HG02852 (cell line): ENCODE data around the gene TYK2.
"Not testable (repeated sequence)": the region's sequence is repeated elsewhere in the genome, so short reads cannot be mapped to it uniquely, and the experiment has no call there.

Experiments used
- ATAC-seq: cut with Tn5 transposase; IDR thresholded peaks from one replicate; pipeline ENCODE4 v1.9.1; 2021; ENCODE audit warnings: mild to moderate bottlenecking, moderate library complexity; ENCODE audit not compliant: unreplicated experiment

Gene TYK2

DNA sequence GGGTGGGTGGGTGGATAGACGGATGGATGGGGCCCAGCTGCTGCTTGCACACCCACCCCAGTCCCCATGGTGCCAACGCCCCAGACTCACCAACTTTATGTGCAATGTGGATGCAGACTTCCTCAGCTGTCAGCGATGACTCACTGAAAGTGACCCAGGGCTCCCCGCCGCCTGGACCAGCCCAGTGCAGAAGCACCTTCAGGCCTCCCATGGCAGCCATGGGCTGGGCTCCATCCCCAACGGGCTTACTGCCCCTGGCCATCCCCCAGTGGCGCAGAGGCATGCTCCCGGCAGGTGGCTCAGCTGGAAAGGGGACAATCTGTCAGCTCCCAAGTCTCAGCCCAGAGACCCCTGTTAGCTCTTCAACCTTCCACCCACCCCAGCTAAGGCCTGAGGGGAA, 2.2 kb downstream of the TYK2 start:
- no peak for ATAC-seq

DNA sequence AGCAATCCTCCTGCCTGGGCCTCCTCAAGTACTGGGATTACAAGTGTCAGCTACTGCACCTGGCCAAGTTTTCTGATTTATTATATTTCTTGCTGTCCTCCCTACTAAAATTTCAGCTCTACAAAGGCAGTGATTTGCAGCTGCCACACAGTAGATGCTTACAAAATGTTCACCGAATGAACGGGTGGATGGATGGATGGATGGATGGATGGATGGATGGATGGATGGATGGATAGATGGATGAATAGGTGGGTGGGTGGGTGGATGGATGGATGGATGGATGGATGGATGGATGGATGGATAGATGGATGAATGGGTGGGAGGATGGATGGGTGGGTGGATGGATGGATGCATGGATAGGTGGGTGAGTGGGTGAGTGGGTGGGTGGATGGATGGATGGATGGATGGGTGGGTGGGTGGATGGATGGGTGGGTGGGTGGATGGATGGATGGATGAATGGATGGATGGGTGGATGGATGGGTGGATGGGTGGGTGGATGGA, 3.2 kb downstream of the TYK2 start:
- not testable (repeated sequence) for ATAC-seq

DNA sequence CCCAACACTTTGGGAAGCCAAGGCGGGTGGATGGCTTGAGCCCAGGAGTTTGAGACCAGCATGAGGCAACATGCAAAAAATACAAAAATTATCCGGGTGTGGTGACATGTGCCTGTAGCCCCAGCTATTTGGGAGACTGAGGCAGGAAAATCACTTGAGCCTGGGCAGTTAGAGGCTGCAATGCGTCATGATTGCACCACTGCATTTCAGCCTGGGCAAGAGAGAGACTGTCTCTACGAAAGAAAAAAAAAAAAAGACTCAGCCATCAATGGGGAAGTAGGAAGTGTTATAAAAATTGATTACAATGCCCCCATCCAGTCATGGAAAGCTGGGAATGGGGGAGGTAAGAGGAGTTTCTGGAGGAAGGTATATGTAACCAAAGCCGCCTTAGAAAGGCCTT, 5.4 kb downstream of the TYK2 start:
- ATAC-seq, result no peak

DNA sequence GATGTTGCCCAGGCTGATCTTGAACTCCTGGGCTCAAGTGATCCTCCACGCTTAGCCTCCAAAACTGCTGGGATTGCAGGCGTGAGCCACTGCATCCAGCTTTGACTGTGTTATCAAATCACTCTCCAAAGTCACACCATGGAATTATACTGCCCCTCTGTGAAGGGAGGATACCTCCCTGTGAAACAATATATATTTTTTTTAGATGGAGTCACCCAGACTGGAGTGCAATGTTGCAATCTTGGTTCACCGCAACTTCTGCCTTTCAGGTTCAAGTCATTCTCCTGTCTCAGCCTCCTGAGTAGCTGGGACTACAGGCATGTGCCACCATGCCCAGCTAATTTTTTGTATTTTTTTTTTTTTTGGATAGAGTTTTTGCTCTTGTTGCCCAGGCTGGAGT, 7.7 kb downstream of the TYK2 start:
- ATAC-seq, result no peak

DNA sequence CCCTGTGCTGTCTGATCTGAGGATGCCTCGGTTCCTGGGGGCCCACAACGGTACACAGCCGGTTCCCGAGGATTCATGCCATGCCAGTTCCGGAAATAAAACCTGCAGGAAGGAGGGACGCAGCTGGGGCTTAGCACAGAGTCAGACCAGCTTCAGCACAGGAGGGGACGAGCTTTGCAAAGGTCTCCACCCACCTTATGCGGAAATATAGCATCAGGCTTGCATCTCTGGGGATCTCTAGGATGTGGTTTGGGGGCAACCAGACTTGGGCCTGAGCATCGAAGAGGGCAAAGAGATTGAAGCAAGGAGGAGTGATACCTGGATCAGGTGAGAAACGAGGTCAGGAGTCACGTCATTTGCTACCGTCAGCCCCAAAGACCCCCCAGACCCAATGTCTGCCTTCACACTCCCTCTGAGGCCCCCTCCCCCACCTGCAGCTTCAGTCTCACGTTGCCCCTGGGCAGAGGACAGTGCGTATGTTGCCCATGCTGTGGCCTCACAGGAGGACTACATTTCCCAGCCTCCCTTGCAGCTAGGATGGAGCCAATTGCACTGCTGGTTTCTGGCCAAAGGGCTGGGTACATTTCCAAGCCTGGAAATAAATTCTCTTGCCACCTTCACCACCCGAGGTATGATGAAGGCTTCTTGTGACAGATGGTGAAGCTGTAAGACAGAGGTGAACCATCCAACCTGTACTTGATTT, 12.1 kb downstream of the TYK2 start:
- ATAC-seq, result no peak

DNA sequence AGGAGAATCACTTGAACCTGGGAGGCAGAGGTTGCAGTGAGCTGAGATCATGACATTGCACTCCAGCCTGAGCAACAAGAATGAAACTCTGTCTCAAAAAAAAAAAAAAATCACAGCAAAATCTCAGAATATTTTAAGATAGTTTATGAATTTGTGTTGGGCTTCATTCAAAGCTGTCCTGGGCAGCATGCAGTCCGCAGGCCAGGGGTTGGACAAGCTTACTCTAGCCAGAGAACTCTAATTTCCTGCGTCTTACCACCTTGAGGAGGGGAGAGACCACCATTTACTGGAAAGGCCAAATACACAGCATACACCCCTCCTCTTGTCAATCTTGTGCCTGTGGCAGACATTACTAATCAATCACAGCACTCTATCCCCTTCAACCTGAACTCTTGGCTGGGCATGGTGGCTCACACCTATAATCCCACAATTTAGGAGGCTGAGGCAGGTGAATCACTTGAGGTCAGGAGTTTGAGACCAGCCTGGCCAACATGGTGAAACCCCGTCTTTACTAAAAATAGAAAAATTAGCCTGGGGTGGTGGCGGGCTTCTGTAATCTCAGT, 13.3 kb downstream of the TYK2 start:
- ATAC-seq, result not testable (repeated sequence)

DNA sequence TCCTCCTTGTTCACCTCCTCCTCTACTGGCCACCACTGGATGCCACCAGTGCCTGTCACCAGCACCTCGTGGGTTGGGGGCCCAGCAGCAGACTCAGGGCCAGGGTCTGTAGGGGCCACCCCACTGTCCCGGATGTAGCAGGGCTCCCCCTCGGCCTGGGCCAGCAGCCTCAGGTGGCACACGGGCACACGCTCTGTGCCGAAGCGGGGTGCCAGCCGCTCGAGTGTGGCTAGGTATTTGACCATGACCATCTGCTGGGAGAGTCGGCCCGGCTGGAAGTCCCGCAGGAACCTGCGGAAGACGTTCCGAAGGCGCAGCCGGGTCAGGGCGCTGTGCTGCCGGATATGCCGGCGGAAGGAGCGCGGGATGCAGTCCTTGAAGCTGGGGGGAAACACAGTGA, 14.9 kb downstream of the TYK2 start:
- no peak for ATAC-seq

DNA sequence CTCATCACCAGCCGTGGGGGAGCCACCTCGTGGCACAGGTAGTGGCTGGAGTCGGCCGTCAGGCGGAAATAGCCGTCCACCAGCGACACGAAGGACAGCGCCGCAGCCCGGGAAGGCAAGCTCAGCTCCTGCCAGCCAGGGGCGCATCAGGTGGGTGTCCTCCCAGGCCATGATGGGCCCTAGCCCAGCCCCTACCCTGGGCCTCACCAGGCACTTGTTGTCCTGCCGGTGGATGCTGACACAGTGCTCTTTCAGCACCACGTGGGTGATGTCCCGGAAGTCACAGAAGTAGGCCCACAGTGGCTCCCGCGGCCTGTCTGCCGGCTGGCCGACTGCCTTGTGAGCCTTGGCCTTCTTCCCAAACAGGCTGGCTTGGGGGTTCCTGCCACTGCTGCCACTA, 15.7 kb downstream of the TYK2 start:
- ATAC-seq, result no peak

DNA sequence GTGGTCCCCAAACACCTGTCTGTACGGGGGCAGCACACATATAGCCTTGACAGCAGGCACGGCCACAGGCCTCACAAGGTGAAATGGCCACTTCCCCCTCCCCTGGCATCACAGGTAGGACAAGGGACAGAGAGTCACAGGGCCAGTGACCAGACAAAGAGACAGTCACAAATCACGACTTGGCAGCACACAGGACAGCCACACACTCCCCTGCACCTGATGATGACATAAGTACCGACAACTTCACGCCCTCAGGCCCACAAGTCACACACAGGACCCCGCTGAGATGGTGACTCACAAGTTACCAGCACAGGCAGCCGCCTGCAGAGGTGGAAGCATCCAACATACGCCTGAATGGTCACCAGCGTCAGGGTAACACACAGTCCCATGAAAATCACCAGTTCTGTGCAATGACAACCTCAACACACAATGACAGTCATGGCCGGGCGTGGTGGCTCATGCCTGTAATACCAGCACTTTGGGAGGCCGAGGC, 16.5 kb downstream of the TYK2 start:
- ATAC-seq, result no peak

DNA sequence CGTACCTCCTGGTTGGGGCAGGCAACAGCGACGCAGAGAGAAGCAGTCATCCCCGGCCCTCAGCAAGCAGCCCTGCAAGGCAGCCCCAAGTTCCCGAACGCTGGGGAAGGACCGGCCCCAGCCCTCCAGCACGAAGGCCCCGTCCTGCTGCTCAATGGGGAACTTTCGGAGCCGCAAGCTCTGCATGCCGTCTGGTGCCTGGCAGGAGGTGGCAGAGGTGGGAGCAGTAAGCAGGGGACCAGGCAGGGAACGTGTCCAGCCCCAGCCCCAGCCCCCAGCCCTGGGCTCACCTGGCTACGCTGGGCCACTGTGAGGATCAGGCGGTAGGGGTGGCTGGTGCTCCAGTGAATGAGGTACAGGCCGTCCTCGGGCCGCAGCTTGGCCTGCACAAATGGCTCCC, 18.1 kb downstream of the TYK2 start:
- ATAC-seq, result no peak

DNA sequence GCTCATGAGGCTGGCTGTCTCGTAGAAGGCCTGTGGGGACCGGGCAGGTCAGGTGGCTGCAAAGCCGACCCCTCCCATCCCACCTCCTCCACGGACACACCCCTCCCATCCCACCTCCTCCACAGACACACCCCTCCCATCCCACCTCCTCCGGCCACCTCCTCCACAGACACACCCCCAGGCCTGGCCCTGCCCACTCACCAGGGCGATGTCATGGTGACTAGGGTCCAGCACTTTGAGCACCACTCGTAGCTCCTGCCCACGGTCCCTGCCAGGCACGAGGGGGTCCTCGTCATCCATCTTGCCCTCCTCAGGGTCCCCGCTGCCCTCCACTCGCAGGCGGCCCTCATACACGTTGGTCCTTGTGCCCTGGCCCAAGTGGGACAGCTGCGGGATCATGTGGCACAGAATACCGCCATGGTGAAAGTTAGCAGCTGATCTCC, 18.8 kb downstream of the TYK2 start:
- ATAC-seq, result no peak

DNA sequence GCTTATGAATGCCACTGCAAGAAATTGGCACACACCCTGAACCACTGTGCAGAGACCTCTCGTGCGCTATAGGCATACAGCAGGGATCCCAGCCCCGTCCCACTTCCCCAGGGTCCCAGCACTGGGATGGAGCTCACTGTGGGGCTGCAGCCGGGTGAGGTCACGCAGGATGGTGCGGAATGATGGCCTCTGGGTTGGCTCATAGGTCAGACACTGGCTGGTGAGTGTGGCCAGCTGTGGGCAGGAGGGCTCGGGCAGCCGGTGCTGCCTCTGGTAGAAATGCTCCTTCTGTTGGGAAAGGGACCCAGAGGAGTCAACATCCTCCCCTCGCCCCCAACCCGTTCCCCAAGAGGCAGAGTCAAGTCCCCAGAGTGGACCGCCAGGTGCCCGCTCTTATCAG, 23.9 kb downstream of the TYK2 start:
- ATAC-seq, result no peak

DNA sequence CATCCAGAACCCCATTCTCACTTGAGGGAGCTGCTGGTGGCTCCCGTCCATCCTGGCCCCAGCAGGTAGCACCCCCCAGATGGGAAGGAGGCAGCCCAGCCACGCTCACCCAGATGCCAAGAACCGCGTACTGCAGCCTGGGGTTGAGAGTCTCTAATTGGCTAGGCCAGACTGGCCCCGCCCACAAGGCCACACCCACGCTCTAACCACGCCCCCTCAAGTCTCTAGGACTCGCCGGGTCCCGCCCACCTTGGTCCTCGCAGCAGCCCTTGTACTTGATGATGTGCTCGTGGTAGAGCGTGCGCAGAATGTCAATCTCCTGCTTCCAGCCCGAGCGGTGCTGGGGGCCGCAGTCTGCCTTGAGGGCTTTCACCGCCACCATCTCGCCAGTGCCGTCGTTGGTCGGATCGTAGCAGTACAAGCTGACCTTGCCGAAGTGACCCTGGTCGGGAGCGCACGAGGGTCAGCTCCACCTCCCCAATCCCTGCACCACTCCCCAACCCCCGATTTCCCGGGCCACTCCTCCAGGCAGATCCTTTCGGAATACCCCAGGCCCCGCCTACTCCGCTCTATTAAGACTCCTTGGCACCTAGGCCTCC, 26.5 kb downstream of the TYK2 start:
- no peak for ATAC-seq

DNA sequence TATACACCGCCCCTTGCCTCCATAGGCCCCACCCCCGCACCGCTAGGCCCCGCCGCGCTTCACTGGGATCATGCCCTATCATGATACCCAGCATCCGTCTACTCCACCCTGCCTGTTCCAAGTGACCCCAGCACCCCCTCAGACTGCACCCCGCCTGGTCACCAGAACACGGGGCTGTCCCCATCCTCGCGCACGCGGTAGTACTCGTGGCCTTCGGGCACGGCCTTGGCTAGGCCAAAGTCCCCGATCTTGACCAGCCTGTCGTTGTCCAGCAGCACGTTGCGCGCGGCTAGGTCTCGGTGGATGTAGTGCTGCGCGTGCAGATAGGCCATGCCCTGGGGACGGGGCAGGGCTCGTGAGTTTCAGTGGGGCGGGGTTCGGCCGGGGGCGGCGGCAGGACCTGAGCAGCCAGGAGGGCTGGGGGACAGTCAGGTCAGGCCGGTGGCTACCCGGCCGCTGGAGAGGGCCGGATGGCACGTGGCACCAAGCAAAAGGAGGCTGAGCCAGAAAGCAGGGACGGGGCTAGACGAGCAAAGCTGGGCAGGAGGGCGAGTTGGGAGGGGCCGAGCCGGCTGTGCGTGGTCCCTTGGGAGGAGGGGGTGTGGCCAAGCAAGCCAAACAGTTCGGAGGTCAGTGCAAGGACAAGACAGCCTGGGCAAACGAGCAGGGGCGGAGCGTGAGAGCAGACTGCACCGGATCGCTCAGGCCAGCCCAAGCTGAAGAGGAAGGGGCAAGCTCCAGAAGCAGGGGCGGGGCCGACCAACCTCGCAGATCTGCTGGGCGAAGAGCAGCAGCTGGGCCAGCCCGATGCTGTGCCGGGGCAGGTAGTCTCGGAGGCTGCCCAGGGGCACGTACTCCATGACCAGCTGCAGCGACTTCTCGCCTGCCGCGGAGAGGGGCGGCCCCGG, 27.4 kb downstream of the TYK2 start:
- no peak for ATAC-seq

DNA sequence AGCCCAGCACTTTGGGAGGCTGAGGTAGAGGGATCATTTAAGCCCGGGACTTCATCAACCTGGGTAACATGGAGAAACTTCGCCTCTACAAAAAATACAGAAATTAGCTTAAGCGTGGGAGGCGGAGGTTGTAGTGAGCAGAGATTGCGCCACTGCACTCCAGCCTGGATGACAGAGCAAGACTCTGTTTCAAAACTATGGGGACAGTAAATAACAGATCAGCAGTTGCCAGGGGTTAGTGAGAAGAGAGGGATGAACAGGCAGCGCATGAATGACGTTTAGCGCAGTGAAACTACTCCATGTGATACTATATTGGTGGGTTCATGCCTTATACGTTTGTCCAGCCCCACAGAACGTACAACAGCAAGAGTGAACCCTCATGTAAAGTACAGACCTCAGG, 33.9 kb downstream of the TYK2 start:
- ATAC-seq, result no peak

DNA sequence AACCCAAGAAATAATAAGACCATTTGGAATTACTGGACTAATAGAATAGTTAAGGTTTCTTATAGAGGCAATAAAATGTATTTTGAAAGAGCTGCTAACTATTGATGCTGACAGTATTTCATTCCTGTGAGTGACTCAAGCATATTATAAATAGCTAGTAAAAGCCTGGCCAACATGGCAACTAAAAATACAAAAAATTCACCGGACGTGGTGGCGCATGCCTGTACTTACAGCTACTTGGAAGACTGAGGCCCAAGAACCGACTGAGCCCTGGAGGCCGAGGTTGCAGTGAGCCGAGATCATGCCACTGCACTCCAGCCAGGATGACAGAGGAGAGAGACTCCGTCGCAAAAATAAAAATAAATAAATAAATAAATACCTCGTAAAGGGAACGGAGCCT, 35.6 kb downstream of the TYK2 start:
- no peak for ATAC-seq

DNA sequence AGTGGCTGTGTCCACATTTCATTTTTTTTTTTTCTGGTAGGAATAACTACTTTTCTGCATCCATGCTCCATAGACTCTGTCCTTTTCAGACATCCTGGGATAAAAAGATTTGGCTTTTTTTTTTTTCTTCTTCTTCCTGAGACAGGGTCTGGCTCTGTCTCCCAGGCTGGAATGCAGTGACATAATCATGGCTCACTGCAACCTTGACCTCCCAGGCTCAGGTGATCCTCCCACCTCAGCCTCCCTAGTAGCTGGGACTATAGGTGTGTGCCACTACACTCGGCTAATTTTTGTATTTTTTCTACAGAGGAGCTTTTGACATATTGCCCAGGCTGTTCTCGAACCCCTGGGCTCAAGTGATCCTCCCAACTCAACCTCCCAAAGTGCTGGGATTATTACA, 36.9 kb downstream of the TYK2 start:
- no peak for ATAC-seq

DNA sequence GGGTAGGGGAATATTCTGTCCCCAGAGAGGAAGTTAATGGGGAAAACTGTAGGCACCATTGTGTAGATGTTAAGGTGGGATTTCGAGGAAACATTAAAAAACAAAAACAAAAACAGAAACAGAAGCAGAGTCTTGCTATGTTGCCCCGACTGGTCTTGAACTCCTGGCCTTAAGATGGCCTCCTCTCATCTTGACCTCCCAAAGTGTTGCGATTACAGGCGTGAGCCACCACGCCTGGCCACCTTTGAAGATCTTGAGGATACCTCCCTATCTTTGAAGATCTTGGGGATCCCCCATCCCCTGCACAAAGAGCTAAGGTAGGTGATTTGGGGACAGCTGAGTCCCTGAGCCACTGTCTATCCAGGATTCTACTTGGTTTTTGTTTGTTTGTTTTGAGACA, 40.4 kb downstream of the TYK2 start:
- no peak for ATAC-seq

DNA sequence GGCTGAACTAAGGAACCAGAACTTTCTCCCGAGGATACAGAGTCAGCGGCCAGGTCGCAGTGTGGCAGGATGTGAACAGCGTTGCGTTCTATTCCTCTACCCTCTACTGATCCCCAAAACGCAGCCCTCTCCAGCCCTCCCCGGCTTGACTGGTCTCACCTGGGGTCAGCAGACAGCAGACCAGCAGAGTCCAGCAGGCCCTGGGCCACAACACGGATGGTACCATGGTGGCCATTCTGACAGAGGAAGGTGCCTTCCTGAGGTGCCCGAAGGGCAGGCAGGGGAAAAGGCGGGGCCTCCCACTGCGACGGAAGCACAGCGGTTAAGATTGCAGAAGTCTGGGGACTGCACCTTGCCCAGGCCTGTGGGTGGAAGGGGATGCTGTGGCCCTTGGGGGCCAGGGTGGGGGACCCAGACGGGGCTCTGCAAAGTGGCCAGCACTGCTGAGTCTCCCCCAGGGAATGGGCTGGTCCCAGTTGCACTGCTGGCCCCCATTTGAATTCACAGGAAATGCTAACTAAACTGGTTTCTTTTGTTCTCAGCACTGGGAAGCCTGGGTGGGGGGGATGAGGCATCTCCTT, 40.9 kb downstream of the TYK2 start, which contains the start of gene ICAM3:
Gene ICAM3 (minus strand): TSS at position 245 of the 581 bp plus-strand sequence. CDS start 10 bp downstream, at position 235.
- ATAC-seq, result peak; percentile 75

DNA sequence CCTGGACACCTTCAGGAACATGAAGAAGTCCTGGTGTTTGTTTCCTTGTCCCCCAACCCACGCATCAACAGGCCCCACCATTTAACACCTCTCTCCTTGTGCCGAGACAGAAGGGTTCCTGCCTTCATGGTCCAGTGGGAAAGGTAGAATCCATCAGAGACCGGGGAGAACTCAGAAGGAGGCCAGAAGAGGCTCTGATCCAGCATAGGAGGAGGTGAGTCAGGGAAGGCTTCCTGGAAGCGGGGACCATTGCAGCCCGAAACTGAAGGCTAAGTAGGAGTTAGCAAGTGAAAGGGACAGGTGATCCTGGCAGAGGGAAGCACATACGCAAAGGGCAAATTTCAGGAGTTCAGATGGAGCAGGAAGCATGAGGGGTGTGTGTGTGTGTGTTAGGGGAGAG, 41.4 kb downstream of the TYK2 start:
- no peak for ATAC-seq

DNA sequence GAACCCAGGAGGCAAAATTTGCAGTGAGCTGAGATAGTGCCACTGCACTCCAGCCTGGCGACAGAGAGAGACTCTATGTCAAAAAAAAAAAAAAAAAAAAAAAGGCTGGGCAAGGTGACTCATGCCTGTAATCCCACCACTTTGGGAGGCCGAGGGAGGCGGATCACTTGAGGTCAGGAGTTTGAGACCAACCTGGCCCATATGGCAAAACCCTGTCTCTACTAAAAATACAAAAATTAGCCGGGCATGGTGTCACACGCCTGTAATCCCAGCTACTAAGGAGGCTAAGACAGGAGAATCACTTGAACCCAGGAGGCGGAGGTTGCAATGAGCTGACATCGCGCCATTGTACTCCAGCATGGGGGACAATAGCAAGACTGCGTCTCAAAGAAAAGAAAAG, 43.6 kb downstream of the TYK2 start:
- not testable (repeated sequence) for ATAC-seq
